ENCODE results near the gene ABHD5.

Gene ABHD5

DNA sequence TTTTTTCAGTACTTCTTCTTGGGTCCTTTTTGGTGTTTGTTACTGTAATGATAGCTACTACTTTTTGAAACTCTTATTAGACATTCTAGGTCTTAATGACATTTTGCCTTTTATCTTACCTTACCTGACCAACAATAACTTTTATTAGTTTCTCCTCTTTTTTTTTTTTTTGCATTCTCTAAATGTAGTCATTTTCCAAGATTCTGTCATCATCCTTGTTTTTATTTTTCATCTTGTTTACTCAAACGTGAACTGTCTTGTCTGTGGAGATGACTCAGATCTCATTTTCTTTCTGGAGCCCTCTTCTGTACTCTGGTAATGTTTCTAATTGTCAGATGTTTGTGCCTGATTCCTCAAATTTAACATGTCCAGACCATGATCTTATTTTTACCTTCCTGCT is 2.9 kb downstream of the ABHD5 start:
- no peaks in the 10 kb centered on the region for H3K27me3 Mint-ChIP-seq
- H3K9me3 Mint-ChIP-seq, result no peaks in the 10 kb centered on the region
- H3K36me3 Mint-ChIP-seq, result no peaks in the 10 kb centered on the region
- H3K27ac Mint-ChIP-seq, result no peak overlapping the region
- H3K4me3 Mint-ChIP-seq, result peak overlapping the region; percentile 35
- peaks cover 44% of the 10 kb centered on the region for H3K4me1 Mint-ChIP-seq

DNA sequence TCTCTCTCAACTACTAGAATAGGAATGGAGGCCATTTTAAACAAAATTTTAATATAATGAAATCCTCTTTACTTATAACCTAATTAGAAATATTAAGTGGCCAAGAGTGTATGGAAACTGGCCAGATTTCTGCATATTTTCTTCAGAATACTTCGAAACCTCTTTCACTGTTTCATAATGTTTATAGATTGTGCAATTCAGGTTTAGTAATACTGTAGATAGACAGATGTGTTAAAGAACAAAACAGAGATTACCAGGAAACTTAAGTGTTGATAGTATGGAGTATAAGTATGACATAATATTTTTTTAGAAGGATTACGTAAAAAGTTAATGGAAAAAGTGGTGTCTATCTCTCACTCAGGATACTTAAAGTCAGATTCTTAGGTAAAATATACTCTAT is 4.7 kb downstream of the ABHD5 start:
- Mint-ChIP-seq H3K36me3 (peaks cover 2% of the 10 kb centered on the region), H3K27me3 (no peaks in the 10 kb centered on the region), H3K4me1 (peaks cover 40% of the 10 kb centered on the region), H3K27ac (no peak overlapping the region), H3K4me3 (no peak overlapping the region), H3K9me3 (no peaks in the 10 kb centered on the region)

DNA sequence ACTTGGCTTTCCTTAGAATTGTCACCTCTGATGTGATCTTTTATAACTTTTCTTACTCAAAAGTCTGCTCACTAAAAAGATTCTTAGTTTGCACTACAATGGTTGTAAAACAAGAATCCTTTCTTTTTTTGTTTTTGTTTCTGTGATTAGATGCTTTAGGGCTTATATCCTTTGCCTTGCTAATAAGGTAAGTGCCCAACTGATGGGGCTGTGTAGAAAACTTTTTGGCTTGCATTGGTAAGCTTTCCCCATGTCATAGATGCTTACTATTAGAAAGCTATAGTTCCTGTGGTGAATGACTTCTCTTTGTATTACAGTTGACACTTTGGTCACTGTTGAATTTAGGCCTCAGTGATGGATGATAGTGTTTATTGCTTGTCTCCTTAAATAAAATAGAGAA is 5.1 kb downstream of the ABHD5 start:
- Mint-ChIP-seq H3K9me3 (no peaks in the 10 kb centered on the region), H3K27me3 (no peaks in the 10 kb centered on the region), H3K4me1 (peaks cover 39% of the 10 kb centered on the region), H3K36me3 (peaks cover 2% of the 10 kb centered on the region), H3K4me3 (no peak overlapping the region), H3K27ac (no peak overlapping the region)

DNA sequence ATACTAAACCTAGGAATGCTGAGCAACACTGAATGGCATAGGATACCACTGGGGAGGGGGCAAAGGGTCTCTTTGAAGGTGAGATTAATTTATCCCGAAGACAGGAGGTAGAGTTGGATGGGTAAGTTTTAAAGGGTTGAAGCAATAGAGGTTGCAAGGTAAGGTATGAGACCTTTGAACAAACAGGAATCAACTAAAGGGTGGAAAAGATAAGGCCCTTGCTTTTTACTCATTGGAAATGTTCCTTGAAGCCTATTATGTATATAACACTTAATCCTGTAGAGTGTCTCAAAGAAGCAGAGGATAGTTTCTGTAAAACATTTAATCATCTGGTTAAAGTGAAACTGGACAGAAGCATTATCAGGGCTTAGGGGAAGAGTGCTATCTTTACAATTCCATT is 5.7 kb downstream of the ABHD5 start:
- Mint-ChIP-seq H3K4me3 (no peak overlapping the region), H3K9me3 (no peaks in the 10 kb centered on the region), H3K36me3 (peaks cover 2% of the 10 kb centered on the region), H3K27me3 (no peaks in the 10 kb centered on the region), H3K27ac (no peak overlapping the region), H3K4me1 (peaks cover 39% of the 10 kb centered on the region)

DNA sequence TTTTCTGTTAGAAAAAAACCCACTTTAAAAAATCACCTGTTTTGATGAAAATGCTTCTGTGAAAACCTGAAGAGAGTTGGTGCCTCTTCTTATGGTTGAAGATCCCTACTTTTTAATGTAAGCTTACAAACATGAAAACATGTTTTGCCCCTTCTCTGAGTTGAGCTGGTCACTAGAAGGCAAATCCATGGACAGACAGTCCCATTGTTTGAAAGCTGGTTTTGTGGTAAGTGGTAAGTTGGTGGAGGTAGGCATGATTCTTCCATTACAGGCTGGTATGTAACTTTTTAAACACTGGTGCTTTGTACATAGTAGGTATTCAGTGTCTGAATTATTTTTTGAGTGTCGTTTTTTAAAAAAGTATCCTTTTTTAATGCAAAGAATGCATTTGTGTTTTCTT is 6.1 kb downstream of the ABHD5 start:
- H3K4me1 Mint-ChIP-seq, result peaks cover 34% of the 10 kb centered on the region

DNA sequence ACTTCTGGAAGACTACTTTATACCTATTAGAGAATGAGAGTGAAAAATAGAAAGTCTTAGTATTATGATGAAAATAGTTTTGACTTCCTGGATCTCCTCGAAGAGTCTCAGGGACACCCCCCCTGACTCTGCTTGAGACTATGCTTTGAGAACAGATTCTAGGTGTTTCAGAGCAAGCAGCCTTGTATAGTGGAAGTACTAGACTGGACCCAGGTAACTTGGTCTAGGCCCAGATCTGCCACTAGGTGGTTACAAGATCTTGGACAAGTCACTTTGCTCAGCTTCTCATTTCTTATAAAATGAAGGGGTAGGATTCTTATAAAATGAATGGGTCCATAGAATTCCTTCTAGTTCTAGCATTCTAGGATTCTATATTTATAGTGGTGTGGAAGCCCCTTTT is 9.1 kb downstream of the ABHD5 start:
- peaks cover 12% of the 10 kb centered on the region for H3K4me1 Mint-ChIP-seq
- H3K4me3 Mint-ChIP-seq, result no peak overlapping the region
- no peaks in the 10 kb centered on the region for H3K27me3 Mint-ChIP-seq
- H3K36me3 Mint-ChIP-seq, result peaks cover 7% of the 10 kb centered on the region
- H3K27ac Mint-ChIP-seq, result no peak overlapping the region
- no peaks in the 10 kb centered on the region for H3K9me3 Mint-ChIP-seq

More for the DNA sequence above, 6.1 kb downstream of the ABHD5 start:
- Mint-ChIP-seq H3K27ac (no peak overlapping the region), H3K36me3 (peaks cover 2% of the 10 kb centered on the region), H3K27me3 (no peaks in the 10 kb centered on the region), H3K4me3 (no peak overlapping the region), H3K9me3 (no peaks in the 10 kb centered on the region)

DNA sequence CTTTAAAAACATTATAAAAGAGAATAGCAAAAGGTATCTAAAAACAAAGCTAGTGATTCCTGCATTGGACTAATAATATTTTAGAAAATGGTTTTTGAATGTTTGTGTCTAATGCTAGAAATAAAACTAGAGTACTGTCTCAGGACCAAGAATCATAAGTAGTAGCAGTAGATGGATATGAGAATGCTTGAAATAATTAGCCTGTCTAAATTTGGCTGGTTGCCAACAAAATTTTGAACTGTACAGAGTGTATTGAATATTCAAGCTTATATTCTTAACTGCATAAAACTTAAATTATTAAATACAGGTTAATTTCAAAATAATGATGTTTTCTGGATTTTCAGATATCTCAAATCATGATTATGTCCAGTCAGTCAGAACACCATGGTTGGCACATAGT is 14.0 kb downstream of the ABHD5 start:
- Mint-ChIP-seq H3K27me3 (no peaks in the 10 kb centered on the region), H3K27ac (no peak overlapping the region), H3K4me3 (no peak overlapping the region), H3K4me1 (peaks cover 5% of the 10 kb centered on the region), H3K36me3 (peaks cover 9% of the 10 kb centered on the region), H3K9me3 (no peaks in the 10 kb centered on the region)

DNA sequence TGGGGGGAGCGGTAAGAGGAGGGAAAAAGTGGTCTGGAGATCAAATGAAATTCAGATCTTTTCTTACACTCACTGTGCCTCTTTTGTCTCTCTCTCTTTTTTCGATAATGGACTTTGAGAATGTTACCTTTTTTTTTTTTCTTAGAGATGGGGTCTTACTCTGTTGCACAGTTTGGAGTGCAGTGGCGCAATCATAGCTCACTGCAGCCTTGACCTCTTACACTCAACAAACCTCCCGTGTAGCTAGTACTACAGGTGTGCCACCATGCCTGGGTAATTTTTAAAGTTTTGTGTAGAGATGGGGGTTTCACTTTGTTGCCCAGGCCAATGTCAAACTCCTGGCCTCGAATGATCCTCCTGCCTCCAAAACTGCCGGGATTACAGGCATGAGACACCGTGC is 15.6 kb downstream of the ABHD5 start:
- no peak overlapping the region for H3K4me3 Mint-ChIP-seq
- no peak overlapping the region for H3K27ac Mint-ChIP-seq
- H3K27me3 Mint-ChIP-seq, result no peaks in the 10 kb centered on the region
- peaks cover 5% of the 10 kb centered on the region for H3K4me1 Mint-ChIP-seq
- H3K36me3 Mint-ChIP-seq, result peaks cover 6% of the 10 kb centered on the region
- no peaks in the 10 kb centered on the region for H3K9me3 Mint-ChIP-seq

DNA sequence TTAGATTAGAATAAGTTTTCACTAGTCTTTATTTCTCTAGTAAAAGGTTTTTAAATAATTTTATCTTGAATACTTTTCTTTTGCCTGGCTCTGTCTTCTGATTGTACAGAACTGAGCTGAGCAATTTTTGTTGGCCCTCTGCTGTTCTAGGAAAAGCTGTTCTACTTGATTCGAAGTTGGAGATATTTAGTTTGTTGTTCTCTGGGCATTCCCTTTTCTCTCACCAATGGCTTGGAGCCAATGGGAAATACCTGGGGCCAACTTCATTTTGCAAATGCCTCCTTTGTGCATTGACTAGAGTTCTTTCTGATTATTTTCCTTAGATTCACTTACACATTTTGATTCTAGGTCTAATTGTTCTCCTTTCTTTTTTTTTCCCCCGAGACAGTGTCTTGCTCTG is 16.5 kb downstream of the ABHD5 start:
- Mint-ChIP-seq H3K4me1 (peaks cover 5% of the 10 kb centered on the region), H3K27ac (no peak overlapping the region), H3K27me3 (no peaks in the 10 kb centered on the region), H3K4me3 (no peak overlapping the region), H3K36me3 (peaks cover 12% of the 10 kb centered on the region), H3K9me3 (no peaks in the 10 kb centered on the region)

DNA sequence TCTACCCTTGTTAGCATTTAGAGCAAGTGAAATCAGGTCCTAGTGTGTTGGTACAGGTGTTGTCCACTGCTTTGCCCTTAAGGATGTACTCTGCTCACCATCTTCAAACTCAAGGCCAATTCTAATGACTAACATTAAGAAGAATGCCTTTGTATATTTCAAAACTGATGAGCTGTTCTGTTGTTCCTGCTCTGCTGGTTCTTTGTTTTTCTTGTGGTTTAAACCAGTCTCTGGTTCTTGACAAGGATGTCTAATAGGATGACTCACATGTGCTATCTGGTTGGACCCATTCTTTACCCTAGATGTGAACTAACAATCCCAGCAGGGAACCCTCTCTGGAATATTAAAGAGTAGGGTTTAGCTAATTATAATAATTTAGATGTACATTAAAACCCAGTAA is 17.3 kb downstream of the ABHD5 start:
- H3K4me1 Mint-ChIP-seq, result peaks cover 5% of the 10 kb centered on the region
- no peak overlapping the region for H3K4me3 Mint-ChIP-seq
- peaks cover 17% of the 10 kb centered on the region for H3K36me3 Mint-ChIP-seq
- H3K9me3 Mint-ChIP-seq, result no peaks in the 10 kb centered on the region
- H3K27me3 Mint-ChIP-seq, result no peaks in the 10 kb centered on the region
- H3K27ac Mint-ChIP-seq, result no peak overlapping the region

DNA sequence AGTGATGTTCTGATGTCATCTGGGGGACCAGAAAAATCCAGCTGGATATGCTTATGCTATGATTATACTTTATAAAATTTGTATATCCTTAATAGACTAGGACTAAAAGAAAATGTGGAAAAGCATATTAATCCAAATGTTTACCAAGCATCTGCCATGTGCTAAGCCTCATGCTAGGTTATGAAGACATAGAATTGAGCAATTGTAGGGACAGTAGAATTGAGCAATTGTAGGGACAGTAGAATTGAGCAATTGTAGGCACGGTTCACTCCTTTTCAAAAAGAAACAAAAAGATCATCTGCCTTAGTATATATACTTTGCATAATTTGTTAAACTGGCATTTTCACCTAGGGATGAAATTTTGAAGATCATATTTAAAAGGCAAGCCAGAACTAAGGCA is 18.3 kb downstream of the ABHD5 start:
- Mint-ChIP-seq H3K27ac (no peak overlapping the region), H3K9me3 (no peaks in the 10 kb centered on the region), H3K27me3 (no peaks in the 10 kb centered on the region), H3K4me1 (peaks cover 5% of the 10 kb centered on the region), H3K36me3 (peaks cover 21% of the 10 kb centered on the region), H3K4me3 (no peak overlapping the region)

DNA sequence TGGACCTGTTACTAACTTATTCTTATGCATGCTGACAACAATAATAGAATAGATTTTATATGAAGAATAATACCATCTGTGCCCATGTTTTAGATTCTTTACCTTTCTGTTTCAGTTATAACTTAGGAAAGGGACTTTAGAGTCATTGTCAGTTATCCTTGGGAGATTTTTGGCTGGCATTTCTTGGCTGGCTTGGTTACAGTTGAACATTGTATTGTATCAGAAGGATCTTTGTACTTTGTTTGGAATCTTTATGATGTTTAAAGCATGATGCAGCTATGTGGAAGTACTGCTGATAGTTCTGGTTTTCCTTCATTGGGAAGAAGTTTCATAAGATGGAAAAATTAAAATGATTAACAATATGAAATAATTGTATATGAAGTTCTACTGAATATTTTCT is 19.9 kb downstream of the ABHD5 start:
- H3K27me3 Mint-ChIP-seq, result no peaks in the 10 kb centered on the region
- peaks cover 20% of the 10 kb centered on the region for H3K36me3 Mint-ChIP-seq
- H3K4me3 Mint-ChIP-seq, result no peak overlapping the region
- H3K27ac Mint-ChIP-seq, result no peak overlapping the region
- peaks cover 5% of the 10 kb centered on the region for H3K4me1 Mint-ChIP-seq
- no peaks in the 10 kb centered on the region for H3K9me3 Mint-ChIP-seq

DNA sequence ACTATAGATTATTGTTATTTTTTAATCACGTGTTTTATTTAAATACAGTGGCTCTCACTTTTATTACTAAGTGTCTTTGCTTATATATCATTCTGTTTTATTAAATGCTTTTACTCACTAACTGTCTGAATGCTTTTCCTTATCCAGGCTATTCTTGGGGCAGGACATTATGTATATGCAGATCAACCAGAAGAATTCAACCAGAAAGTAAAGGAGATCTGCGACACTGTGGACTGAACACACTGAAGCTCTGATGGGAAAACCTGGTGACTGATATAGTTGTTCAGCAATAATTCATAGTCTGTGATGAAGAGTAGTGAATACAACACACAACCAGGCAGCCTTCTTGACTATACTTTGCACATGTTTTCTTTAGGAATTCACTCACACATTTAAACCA is 27.6 kb downstream of the ABHD5 start:
- no peak overlapping the region for H3K4me3 Mint-ChIP-seq
- no peaks in the 10 kb centered on the region for H3K27me3 Mint-ChIP-seq
- no peak overlapping the region for H3K27ac Mint-ChIP-seq
- H3K9me3 Mint-ChIP-seq, result no peaks in the 10 kb centered on the region
- H3K36me3 Mint-ChIP-seq, result peaks cover 33% of the 10 kb centered on the region
- no peaks in the 10 kb centered on the region for H3K4me1 Mint-ChIP-seq

DNA sequence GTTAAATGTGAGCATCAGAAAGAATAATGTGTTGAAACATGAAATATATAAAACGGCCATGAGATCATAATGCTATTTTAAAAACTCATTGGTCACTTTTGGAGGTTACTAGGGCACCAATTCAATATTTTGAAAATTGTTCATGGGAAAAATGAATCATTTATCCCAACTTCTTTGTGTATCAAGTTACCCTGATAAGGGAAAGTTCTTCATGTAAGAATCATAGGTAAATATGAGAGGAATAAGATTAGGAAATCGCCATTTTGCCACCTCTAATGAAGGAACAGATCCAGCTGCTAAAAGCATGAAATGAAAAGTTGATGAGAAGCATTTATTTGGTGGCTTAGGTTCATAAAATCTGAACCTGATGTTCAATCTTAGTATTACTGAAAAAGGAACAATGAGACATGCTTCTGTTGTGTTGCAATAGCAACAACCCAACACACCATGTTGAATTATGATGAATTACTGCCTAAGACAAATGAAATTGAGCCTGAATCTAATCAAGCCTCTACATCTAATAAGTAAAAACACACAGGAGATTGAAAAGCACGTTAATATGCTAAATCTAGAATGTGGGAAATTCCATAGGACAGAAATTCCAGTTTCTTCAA is 32.5 kb downstream of the ABHD5 start:
- H3K9me3 Mint-ChIP-seq, result no peaks in the 10 kb centered on the region
- no peak overlapping the region for H3K27ac Mint-ChIP-seq
- no peak overlapping the region for H3K4me3 Mint-ChIP-seq
- no peaks in the 10 kb centered on the region for H3K4me1 Mint-ChIP-seq
- H3K36me3 Mint-ChIP-seq, result peaks cover 21% of the 10 kb centered on the region
- H3K27me3 Mint-ChIP-seq, result no peaks in the 10 kb centered on the region

DNA sequence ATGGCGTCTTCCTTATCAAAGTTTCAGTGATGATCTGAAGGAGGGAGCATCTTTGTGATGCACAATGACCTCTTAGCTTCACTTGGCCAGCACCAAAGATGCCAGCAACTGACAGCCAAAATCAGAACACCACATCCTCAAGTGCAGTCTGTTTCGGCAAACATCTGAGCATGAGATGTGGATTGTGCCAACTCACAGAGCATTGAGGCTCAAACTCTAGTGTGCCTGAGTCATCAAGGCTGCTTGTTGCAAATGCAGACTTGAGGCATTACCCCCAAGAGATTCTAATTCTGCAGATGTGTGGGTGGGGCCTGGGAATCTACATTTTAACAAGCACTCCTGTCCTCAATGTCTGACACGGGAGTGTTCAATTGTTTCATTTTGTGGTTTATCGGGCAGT is 35.8 kb downstream of the ABHD5 start:
- Mint-ChIP-seq H3K27me3 (no peaks in the 10 kb centered on the region), H3K27ac (no peak overlapping the region), H3K36me3 (peaks cover 8% of the 10 kb centered on the region), H3K4me1 (no peaks in the 10 kb centered on the region), H3K9me3 (no peaks in the 10 kb centered on the region), H3K4me3 (no peak overlapping the region)

DNA sequence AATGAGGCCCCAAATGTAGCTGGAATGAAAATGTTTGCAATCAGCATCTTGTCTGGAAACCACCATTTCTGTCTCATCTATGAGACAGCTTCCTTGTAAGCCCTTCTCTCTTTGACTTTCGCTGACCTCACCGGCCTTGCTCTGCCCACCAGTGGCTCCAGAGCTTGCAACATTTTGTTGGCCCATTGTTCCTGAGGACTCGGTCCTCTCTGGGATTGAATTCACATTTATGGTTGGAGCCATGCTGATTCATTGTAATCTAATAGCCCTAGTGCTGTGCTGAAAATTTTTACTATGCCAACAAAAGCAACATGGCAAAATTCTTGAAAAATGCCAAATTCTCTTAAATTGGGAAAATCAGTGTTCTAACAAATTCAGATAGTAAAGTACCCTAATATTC is 37.2 kb downstream of the ABHD5 start:
- no peaks in the 10 kb centered on the region for H3K9me3 Mint-ChIP-seq

DNA sequence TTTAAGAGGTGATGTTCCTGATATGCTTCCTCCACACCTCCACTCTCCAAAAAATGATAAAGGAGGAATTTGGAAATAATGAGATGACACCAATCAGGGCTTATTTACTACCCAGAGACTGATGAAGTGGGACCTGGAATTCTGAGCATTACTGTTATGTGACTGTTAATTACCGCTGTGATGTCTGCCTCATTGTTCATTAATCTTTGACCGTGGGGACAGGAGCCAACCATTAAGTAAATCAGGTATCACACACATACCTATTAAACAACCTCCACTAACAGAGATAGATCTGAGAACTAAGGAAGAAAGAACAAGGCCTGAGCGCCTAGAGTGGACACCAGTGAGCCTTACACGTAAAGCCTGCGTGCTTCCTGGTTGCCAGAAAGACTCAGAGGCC is 37.7 kb downstream of the ABHD5 start:
- Mint-ChIP-seq H3K27ac (no peak overlapping the region), H3K4me3 (no peak overlapping the region), H3K36me3 (peaks cover 4% of the 10 kb centered on the region), H3K27me3 (no peaks in the 10 kb centered on the region), H3K4me1 (no peaks in the 10 kb centered on the region), H3K9me3 (no peaks in the 10 kb centered on the region)

More for the DNA sequence above, 37.2 kb downstream of the ABHD5 start:
- Mint-ChIP-seq H3K4me1 (no peaks in the 10 kb centered on the region), H3K27ac (no peak overlapping the region), H3K4me3 (no peak overlapping the region), H3K27me3 (no peaks in the 10 kb centered on the region), H3K36me3 (peaks cover 4% of the 10 kb centered on the region)

All from activated naive CD4-positive, alpha-beta T cell treated with anti-CD3 and anti-CD28 coated beads, Interleukin-2, amount 50 U/mL, for 24 hours (primary cell).